ENCODE results near the gene ATAD5.
"Not testable (repeated sequence)": the region's sequence is repeated elsewhere in the genome, so short reads cannot be mapped to it uniquely, and the experiment has no call there.

The ATAD5 gene

DNA sequence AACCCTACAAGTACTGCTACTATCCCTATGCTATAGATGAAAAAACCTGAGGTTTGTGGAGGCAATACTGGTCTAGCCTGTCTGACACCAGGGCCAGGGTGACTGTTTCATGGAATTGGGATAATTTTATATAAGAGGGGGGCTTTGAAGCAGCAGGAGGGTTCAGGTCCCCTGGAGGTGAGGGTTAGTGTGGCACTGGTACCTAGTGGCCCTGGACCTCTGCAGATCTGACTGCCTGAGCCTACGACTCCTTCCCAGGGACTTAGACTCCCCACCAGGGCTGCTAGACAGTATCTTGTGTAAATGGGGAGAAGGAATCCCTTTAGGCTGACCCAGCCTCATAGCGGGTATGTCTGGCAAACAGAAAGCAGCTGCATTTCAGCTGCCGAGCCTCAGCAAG, 96.8 kb downstream of the ATAD5 start:
- TF ChIP-seq ZFX (IDR thresholded peaks at IDR 0.05) (no peak), CTCF (conservative IDR thresholded peaks at IDR 0.05) (no peak)
- no peak overlapping the region for H3K27ac ChIP-seq

DNA sequence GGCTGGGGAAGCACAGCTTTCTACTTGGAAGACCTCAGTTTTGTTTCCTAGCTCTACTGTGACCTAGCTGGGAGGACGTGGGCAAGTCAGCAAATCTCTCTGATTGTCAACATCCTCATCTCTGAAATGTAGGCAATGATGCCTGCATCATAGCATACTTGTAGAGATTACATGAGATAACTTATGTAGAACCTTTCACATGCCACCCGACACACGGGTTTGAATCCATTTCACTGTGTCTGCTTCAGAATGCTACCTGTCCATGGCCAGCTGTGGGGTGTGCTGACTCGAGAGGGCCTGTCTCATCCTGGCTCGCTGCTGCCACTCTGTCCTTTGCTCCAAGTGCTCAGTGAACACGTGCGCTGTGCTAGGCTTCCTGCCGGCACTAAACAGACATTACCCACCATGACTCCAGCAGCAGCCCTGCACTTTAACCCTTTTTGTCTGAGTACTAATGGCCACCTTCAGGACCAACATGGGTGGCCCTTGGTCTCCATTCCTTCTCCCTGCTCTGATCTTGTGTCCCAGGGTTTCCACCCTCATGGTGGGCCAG, 97.4 kb downstream of the ATAD5 start:
- H3K27ac ChIP-seq: no peak overlapping the region
- TF ChIP-seq ZFX (IDR thresholded peaks at IDR 0.05) (no peak), CTCF (conservative IDR thresholded peaks at IDR 0.05) (no peak)

- not testable (repeated sequence) for H3K27ac ChIP-seq
Measured at GRCh38 chr17:30929861-30930260, 98.1 kb downstream of the ATAD5 start.

GRCh38 chr17:30930495-30930894, 98.7 kb downstream of the ATAD5 start:
- no peak overlapping the region for H3K27ac ChIP-seq
- TF ChIP-seq CTCF (conservative IDR thresholded peaks at IDR 0.05): no peak
- no peak for TF ChIP-seq ZFX (IDR thresholded peaks at IDR 0.05)

DNA sequence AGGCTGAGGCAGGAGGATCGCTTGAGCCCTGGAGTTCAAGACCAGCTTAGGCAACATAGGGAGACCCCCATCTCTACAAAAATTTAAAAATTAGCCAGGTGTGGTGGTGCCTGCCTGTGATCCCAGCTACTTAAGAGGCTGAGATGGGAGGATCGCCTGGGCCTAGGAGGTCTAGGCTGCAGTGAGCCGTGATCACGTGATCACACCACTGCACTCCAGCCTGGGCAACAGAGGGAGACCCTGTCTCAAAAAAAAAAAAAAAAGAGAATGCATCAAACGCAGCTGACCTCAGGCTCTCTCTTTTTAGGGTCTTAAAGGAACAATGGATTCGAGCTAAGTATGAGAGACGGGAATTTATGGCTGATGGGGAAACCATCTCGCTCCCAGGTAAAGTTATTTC, 99.8 kb downstream of the ATAD5 start:
- H3K27ac ChIP-seq: not testable (repeated sequence)

- no peak overlapping the region for H3K27ac ChIP-seq
- no peak for TF ChIP-seq ZFX (IDR thresholded peaks at IDR 0.05)
- TF ChIP-seq CTCF (conservative IDR thresholded peaks at IDR 0.05): no peak
Measured at GRCh38 chr17:30933966-30934365, 102.2 kb downstream of the ATAD5 start.

GRCh38 chr17:30939051-30939689, 107.4 kb downstream of the ATAD5 start:
- no peak for TF ChIP-seq ZFX (IDR thresholded peaks at IDR 0.05)
- no peak for TF ChIP-seq CTCF (conservative IDR thresholded peaks at IDR 0.05)
- no peak overlapping the region for H3K27ac ChIP-seq

DNA sequence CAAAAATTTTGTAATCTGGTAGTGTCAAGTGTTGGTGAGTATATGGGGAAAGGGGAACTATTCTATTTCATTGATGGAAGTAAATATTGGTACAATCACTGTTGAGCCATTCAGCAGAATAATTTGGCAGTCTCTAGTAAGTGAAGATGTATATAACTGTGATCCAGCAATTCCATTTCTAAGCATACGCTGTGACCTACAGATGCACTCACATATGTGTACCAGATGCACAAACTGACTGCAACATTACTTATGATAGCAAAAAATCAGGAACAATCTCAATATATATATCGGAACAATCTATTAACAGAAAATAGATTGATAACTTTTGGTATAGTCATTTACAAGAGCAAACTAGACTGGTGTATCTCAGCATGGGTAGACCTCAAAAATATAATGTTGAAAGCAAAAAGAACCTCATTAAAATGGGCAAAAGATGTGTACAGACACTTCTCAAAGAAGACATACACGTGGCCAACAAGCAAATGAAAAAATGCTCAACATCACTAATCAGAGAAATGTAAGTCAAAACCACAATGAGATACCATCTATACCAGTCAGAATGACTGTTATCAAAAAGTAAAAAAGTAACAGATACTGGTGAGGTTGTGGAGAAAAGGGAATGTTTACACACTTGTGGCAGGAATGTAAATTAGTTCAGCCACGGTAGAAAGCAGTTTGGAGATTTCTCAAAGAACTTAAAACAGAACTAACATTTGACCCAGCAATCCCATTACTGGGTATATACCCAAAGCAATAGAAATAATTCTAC, 110.7 kb downstream of the ATAD5 start:
- TF ChIP-seq CTCF (conservative IDR thresholded peaks at IDR 0.05) (no peak), ZFX (IDR thresholded peaks at IDR 0.05) (no peak)
- H3K27ac ChIP-seq: no peak overlapping the region

Measured in C4-2B (cell line).